GM18868 (cell line): ENCODE measurements around the gene MMP17.

Source experiments
- ATAC-seq: cut with Tn5 transposase; IDR thresholded peaks from one replicate; pipeline ENCODE4 v1.9.1; 2021; ENCODE audit warnings: mild to moderate bottlenecking, moderate library complexity; ENCODE audit not compliant: unreplicated experiment

MMP17 gene

GRCh38 chr12:131892711-131893604, 64.8 kb downstream of the MMP17 start:
- ATAC-seq: no peak

- ATAC-seq: no peak
These were observed 65.6 kb downstream of the MMP17 start for GRCh38 chr12:131893605-131894312.

- peak; percentile 87 for ATAC-seq
These were observed 66.2 kb downstream of the MMP17 start, which contains the start of gene ULK1 for GRCh38 chr12:131894313-131894860. ULK1 (plus strand) TSS chr12:131894622; CDS start chr12:131895002, 380 bp downstream.

GRCh38 chr12:131894981-131895639, 66.9 kb downstream of the MMP17 start:
- no peak for ATAC-seq

- ATAC-seq: peak; percentile 6
These were observed 67.5 kb downstream of the MMP17 start for GRCh38 chr12:131895640-131896079.

DNA sequence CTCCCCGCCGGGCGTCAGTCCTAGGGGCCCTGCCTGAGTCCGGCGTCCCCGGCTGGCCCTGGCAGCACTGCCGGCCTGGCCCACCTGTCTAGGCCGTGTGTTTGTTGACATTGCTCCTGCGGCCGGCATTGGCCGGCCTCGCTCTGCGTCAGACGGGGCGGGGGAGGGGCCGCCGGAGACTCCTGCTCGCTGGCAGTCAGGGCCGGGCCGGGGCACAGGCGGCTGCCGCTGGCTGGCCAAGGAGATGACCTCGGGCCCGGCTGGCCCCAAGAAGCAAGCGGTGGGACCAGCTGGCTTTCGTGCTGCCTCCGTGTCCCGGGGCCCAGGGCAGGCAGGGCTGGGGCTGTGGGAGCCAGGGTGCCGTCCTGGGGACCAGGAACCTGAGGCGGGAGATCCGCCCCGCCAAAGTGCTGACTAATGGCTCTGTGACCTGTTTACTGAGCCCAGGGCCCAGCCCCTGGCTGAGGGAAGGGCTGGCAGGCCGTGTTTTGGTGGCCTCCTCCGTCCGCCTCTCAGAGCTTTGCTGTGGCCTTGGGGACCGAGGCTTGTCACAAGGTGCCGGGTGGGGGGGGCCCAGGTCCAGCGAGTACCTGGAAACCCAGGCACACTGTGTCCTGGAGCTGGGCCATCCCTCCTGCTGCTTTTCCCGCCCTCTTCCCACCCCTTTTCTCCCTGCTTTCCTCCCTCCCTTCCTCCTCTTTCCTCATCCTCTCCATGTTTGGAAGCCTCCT, 68.1 kb downstream of the MMP17 start:
- peak; percentile 62 for ATAC-seq

DNA sequence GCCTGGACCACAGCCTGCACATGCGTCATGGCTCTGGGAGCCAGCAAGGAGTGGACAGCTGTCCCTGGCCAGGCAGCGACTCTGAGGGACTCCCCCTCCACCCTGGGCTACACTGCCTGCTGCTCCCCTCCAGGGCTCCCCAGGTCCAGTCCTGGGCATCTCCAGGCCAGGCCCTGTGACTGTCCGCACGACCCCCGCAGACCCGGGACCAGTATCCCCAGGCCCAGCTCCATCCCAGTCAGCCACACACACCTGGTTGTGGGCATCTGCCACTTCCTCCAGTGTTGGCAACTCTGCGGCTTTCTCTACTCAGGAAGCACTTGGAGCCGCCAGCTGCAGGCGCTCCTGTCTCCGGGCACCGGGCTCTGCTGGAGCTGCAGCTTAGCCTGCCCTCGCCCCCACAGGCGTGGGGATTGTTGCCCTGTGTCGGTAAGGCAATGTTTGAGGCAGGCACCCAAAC, 68.6 kb downstream of the MMP17 start:
- ATAC-seq: no peak

- ATAC-seq: no peak
These were observed 69.1 kb downstream of the MMP17 start for GRCh38 chr12:131897276-131897675.

DNA sequence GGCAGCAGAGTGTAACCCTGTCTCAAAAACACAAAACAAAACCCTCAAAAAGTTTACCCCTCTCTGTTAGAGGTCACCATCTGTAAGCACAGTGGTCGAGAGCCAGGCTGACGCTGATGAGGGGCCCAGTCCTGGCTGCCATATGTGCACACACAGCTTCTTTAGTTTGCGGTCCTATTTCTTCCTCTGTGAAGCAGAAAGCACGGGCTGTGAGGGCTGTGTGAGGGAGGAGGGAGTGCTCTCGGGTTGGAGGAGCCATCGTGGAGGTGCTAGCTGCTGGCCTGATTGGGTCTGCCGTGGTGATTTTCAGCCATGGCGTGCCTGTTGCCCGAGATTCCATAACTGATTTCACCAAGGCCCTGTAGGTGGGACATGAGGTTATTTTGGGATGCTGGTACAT, 69.7 kb downstream of the MMP17 start:
- no peak for ATAC-seq

- ATAC-seq: no peak
These were observed 72.2 kb downstream of the MMP17 start for GRCh38 chr12:131900397-131900796.
